Hematopoietic multipotent progenitor cell (in vitro differentiated cells): ENCODE results near the gene XYLT1. TPM values are rescaled to one million over a fixed set of nuclear protein-coding genes. Genes with fewer than 3 reads are reported as not detected.
A peak's percentile ranks its signal among the peaks of the same experiment; 100 is the strongest.

Source experiments
- DNase-seq, 3 donors: peaks; one replicate each; pipeline ENCODE4 v3.0.0-alpha.2; 2011 to 2015; ENCODE audit warnings: low read depth in 2 of 3, low spot score in 2 of 3
- total RNA-seq: library from RNA; depleted of rRNA; stranded (reverse); fragments of >200 nt; gene quantifications from one replicate; pipeline ENCODE4 v1.2.3, GENCODE V29; 2012

Gene XYLT1
- total RNA-seq, 1 donor = 71.9 TPM

- peak in 1 of 3 donors; percentile 78 for DNase-seq
These were observed 93.1 kb downstream of the XYLT1 start for GRCh38 chr16:17377360-17378324.

- DNase-seq = peak in 1 of 3 donors; percentile 64
These were observed 95.1 kb downstream of the XYLT1 start for GRCh38 chr16:17375461-17376304.

GRCh38 chr16:17374668-17375255, 96.0 kb downstream of the XYLT1 start:
- no peak for DNase-seq

- no peak for DNase-seq
These were observed 97.2 kb downstream of the XYLT1 start for GRCh38 chr16:17373533-17373932.

GRCh38 chr16:17372386-17372785, 98.4 kb downstream of the XYLT1 start:
- DNase-seq = peak in 1 of 3 donors; percentile 40

GRCh38 chr16:17371299-17371698, 99.5 kb downstream of the XYLT1 start:
- no peak for DNase-seq

- no peak for DNase-seq
These were observed 100.0 kb downstream of the XYLT1 start for GRCh38 chr16:17370731-17371285.

- peak in 1 of 3 donors; percentile 49 for DNase-seq
These were observed 100.5 kb downstream of the XYLT1 start for GRCh38 chr16:17370223-17370707.

- peak; percentile 60 to 73 (median 71) for DNase-seq
These were observed 101.1 kb downstream of the XYLT1 start for GRCh38 chr16:17369421-17370222.

- peak in 1 of 3 donors; percentile 43 for DNase-seq
These were observed 101.8 kb downstream of the XYLT1 start for GRCh38 chr16:17368951-17369350.

GRCh38 chr16:17368446-17368845, 102.3 kb downstream of the XYLT1 start:
- DNase-seq = no peak

- DNase-seq = peak in 1 of 3 donors; percentile 41
These were observed 102.8 kb downstream of the XYLT1 start for GRCh38 chr16:17367923-17368322.

- DNase-seq = peak in 2 of 3 donors; percentile 71 to 87
These were observed 103.7 kb downstream of the XYLT1 start for GRCh38 chr16:17367036-17367435.

- no peak for DNase-seq
These were observed 104.3 kb downstream of the XYLT1 start for GRCh38 chr16:17366299-17366961.

GRCh38 chr16:17365591-17366298, 105.0 kb downstream of the XYLT1 start:
- no peak for DNase-seq

- DNase-seq = no peak
These were observed 105.6 kb downstream of the XYLT1 start for GRCh38 chr16:17365211-17365541.

GRCh38 chr16:17364319-17365210, 106.2 kb downstream of the XYLT1 start:
- DNase-seq = peak in 2 of 3 donors; percentile 62 to 79

- no peak for DNase-seq
These were observed 107.8 kb downstream of the XYLT1 start for GRCh38 chr16:17362946-17363345.
